HG02678 (cell line): ENCODE data around the gene OPCML.

Experiments
- ATAC-seq: cut with Tn5 transposase; IDR thresholded peaks from one replicate; pipeline ENCODE4 v1.9.1; 2021; ENCODE audit warnings: mild to moderate bottlenecking, moderate library complexity; ENCODE audit not compliant: unreplicated experiment

OPCML gene

DNA sequence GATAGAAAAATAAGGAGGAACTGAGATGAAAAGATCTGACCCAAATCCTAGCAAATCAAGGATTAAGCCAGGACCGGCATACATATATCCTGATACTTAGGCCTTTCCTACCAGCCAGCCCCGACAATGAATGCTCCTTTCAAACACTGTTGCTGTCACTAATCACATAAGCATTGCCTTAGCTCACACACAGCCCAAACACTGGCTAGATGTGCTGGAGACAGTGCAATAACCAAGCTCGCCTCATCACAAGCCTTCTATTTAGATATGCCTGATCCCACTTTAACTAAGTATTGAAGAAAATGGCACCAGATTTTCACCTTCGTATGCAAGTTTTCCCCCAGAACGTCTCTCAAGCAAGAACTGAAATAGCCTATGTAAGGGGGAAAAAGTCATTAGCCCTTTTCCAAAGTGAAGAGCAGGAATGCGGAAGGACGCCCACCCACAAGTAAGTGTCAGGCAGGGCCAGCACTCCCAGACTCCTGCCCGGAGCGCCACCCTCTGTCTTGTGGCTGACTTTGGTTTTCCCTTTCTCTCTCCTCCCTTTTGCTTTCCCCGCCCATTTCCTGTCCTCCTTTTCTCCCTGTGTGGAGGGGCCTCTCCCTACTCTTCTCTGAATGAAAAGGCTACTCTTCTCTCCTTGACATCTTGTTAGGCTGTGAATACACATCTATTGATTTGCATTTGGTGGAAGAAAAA is 8.9 kb upstream of the OPCML start:
- no peak for ATAC-seq

DNA sequence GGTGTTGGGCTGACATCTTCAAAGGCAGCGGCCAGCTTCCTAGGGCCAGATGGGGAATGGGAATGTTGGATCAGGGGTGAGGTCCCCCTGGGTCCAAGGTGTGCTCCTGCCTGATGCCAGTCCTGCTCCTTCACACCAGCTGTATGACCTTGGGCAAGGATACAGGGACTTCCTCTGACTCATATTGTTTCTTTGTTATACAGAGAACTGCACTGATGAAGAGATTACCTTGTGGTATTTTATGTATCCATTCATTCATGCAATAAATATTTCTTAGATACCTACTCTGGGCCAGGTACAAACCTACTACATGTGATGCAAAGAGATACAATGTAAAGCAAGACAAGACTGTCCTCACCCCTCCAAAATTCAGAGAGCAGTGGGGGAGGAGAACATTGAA is 3.9 kb upstream of the OPCML start:
- ATAC-seq = no peak

- ATAC-seq = no peak
Measured at GRCh38 chr11:133533205-133533604, 904 bp upstream of the OPCML start.

- no peak for ATAC-seq
Measured at GRCh38 chr11:133531458-133531857, 843 bp downstream of the OPCML start.

DNA sequence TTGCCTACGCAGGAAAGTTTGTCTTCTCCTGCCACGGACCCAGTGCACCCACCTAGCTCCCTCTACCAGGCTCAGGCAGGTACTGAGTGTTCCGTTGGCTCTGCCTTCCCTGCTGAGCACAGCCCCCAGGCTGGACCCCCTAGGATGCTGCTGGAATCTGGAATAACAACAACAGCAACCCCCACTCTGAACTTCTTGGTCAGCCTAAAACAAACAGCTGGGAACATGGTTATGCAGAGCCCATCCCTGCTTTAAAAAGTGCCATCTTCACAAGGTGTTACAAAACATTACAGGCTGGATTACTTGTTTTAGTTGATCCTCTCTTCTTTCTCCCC is 1.8 kb downstream of the OPCML start:
- ATAC-seq = no peak

- ATAC-seq = no peak
Measured at GRCh38 chr11:133529807-133530500, 2.3 kb downstream of the OPCML start.

DNA sequence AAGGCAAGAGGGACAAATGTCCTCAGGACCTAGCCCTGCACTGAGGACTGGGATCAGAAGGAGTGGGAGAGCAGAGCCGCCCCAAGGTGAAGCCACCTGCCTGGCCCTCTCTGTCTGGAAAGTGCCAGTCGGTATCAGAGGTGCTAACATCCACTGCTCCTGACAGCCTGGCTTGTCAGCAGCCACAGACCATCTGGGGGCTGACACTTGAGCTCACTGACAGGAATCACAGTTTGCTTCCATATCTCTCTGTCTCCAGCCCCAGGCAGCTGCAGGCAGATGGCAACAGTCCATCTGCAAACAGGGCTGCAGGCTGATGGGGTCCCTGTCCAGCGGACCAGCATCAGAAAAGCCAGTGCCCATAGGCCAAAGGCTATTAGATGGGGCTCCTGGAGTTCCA is 5.5 kb downstream of the OPCML start:
- ATAC-seq = no peak

DNA sequence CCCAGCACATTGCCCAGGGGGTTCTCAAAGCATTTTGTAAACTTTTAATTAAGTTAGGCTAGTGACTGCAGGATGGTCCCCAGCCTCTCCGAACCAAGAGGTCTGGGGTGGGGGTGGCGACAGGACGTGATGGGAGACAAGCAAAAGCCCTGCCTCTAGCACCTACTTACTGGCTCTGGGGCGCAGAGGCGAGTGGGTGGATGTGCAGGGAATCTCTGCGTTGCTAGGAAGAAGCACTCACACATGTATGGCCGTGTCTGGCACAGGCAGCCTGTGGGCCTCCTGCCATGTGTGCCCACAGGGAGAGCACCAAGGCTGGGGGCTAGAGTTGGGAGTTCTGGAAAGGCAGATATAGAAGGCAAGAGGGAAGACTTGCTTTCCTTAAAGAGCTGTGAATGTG is 6.3 kb downstream of the OPCML start:
- ATAC-seq = no peak

- ATAC-seq = no peak
Measured at GRCh38 chr11:133524488-133524887, 7.8 kb downstream of the OPCML start.

GRCh38 chr11:133522344-133522743 is 10.0 kb downstream of the OPCML start:
- ATAC-seq = no peak

DNA sequence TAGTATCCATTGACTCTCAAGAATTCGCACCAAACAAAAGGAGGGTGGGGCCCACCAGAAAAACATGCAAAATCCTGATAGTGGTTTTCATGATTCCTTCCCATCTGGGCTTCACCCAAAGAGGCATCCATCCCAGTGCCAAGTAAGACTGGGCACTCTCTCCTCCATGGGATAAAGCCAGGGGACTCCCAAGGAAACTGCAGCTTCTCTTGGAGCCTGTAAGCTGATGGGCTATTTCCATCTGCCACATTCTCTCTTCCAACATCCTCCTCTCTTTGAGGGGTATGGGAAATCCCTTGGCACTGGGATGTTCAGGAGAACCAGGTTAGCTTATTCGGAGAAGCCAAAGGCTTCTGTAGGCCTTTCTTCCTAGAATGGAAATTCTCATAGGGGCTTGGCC is 10.8 kb downstream of the OPCML start:
- ATAC-seq = no peak

DNA sequence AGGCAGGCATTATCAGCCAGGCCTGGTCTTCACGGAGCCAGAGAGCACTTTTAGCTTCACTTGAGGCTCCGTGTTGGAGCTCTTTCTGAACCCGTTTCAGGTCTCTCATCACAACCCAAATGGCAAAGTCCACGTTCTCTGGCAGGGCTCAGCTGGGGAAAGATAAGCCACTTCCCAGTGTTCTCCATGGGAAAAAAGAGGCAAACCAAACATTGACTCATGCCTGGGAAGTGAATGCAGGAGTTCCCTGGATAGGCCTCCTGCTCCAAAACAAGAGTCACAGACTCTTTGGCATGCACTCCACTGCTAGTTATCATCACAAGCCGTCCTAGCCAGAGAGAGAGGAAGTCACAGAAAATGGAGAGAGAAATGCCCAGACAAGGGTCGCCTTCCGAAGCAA is 11.6 kb downstream of the OPCML start:
- no peak for ATAC-seq

- ATAC-seq = no peak
Measured at GRCh38 chr11:133519560-133519959, 12.7 kb downstream of the OPCML start.

DNA sequence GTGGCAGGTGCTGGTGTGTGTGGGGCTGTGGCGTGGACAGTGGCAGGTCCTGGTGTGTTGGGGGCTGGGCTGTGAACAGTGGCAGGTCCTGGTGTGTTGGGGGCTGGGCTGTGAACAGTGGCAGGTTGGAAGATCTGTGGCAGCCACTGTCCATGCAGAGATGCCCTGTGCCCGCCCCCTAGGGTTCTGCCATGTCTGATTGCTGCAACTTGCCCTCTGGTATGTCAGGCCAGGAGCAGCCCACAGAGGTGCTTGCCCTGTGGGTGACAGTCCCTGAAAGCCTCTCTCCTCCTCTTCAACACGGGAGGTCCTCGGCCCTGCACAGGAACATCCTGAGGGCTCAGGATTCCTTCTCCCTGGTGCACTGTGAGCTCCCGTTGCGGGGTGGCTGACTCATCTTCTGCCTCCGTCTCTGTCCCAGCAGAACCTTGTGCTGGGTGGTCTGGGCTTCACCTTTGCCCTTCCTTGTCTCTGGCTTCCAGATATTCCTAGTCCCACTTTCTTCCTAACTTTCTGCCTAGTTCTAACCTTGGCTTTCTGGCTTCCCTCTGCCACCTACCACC is 13.5 kb downstream of the OPCML start:
- ATAC-seq = no peak

DNA sequence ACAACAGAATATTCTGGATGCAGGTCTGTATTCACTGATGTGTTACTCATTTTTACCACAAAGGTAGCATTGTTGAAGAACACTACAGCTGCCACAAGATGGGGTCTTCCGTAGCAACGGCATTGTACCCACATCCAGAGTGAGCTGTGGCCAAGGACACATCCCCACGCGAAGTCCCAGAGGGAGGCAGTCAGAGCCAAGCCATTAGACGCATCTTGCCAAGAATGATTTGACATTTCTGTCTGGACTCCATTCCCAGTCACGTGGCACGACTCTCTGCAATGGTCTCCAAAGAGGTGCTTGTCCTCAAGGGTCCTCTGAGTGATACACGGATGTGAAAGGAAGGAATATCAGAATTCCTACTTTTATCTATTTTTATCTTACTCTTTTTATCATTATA is 15.5 kb downstream of the OPCML start:
- no peak for ATAC-seq

DNA sequence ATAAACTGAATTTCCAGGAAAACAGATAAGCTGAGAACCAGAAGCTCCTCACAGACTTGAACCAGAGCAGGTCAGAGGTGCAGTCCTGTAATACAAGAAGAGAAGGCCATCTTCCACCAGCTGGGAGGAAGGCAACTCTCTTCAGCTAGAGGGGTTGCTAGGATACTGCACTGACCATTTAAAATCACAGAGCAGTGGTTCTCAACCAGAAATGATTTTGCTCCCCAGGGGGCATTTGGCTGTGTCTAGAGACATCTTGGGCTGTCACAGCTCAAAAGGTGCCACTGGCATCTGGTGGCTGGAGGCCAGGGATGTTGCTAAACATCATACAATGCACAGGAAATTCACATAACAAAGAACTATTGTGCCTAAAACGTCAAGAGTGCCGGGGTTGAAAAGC is 17.2 kb downstream of the OPCML start:
- ATAC-seq = no peak

GRCh38 chr11:133509924-133510697 is 22.2 kb downstream of the OPCML start:
- no peak for ATAC-seq

- ATAC-seq = no peak
Measured at GRCh38 chr11:133508468-133508867, 23.8 kb downstream of the OPCML start.

- ATAC-seq = no peak
Measured at GRCh38 chr11:133507185-133507584, 25.1 kb downstream of the OPCML start.

- no peak for ATAC-seq
Measured at GRCh38 chr11:133506551-133507094, 25.7 kb downstream of the OPCML start.

DNA sequence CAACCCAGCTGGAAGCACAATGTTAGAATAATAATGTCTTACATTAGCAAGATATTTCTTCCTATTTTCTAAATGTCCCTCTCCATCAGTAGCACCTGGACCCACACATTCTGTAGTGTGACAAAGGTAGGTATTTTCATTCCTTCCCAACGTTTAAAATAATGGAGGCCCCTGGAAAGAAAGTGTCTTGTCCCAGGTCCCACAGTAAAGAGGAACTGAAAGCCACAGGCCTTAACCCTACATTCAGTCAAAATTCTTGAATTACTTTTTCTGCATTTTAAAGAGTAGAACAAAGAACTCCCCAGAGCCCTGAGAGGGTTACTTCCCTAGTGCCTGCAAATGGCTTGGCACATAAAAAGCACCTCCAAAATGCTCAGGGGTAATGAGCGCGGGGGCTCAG is 26.3 kb downstream of the OPCML start:
- peak; percentile 69 for ATAC-seq

GRCh38 chr11:133504906-133505305 is 27.4 kb downstream of the OPCML start:
- ATAC-seq = no peak
